ENCODE data around the gene ORC4.

- TF ChIP-seq CTCF (IDR thresholded peaks at IDR 0.05; ENCODE audit: extremely low read depth in 1 of 2, insufficient read depth in 1 of 2, low read depth in 1 of 2, low read length in 2 of 2) (no peak), EZH2 (IDR thresholded peaks at IDR 0.05; ENCODE audit: borderline replicate concordance, low read depth, low read length, severe bottlenecking) (no peak), MAX (IDR thresholded peaks at IDR 0.05; ENCODE audit: insufficient read depth, insufficient read length) (no peak), POLR2A (IDR thresholded peaks at IDR 0.05; ENCODE audit: low read depth, low read length) (no peak)
Measured at GRCh38 chr2:147980940-147981528, 39.5 kb downstream of the ORC4 start.

Measured in endothelial cell of umbilical vein (primary cell).